NCI-H526 (cell line): ENCODE measurements around the gene TSPAN17.
A peak's percentile ranks its signal among the peaks of the same experiment; 100 is the strongest.

Experiments
- DNase-seq, 2 experiments: peaks; one replicate each; lab custom pipeline; 2025; lab: John Stamatoyannopoulos, UW

TSPAN17 gene

DNA sequence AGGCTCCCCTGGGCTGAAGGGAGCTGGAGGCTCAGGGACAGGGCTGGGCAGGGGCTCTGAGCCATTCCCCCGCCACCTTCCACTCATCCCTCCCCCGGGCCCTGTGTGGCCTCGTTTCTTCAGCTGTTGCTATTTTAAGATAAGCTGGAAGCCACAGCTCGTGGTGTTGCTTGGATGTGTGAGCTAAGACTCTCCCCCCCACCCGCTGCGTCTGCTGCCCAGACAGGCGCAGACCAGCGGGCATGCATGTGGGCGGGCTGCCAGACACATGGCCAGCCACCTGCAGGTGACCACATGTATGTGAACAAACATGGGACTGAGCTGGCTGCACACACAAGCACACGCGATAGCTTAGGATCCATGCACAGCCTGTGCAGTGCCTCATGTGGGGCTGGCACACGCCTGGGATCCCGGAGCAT lies 25.6 kb upstream of the TSPAN17 start:
- DNase-seq, result no peak

DNA sequence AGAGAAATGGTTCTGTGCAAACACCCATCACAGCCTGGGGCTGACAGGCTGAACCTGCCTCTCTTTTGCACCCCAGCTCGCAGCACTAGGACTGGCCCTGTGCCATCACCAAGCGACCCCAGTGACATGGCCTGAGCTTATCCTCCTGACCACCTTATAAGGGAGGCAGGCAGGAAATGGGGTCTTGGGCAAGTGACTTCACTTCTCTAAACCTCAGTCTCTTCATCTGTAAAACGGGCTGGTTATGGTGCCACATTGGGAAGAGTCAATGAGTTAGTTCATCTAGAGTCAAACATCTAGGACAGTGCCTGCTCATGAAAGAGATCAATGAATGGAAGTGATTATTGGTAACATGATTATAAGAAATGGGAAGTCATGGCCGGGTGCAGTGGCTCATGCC lies 23.1 kb upstream of the TSPAN17 start:
- DNase-seq, result no peak

DNA sequence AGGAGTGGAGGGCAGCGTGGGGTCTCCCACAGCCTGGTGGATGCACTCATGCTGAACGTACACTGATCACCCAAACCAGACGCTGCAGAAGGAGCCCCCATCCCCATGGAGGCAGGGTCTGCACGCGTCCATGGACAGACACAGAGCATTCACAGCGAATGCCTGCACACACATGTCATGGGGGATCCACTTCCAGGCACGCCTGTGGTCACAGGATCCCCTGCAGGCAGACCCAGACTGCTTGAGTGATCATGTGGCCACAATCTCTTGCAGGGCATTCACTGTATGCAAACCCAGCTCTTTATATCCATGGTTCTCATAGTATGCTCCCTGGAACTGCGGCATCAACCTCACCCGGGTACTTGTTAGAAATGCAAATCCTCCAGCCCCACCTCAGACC lies 22.3 kb upstream of the TSPAN17 start:
- DNase-seq, result peak; percentile 87

DNA sequence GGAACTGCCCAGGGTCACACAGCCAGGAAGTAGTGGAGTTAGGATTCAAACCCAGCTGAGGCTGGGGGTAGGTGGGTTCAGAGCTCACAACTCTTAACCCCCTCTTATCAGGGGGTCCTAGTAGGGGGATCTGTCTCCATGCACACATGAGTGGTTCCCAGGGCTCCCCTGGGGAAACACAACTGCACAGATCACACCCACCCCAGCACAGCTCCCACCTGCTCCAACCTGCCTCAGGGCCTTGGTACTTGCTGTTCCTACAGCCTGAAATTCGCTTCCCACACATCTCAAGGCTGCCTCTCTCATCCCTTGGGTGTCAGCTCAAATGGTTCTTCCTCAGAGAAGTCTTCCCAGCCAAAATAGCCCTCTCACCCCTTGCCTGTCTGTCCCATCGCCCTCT lies 21.8 kb upstream of the TSPAN17 start:
- no peak for DNase-seq

DNA sequence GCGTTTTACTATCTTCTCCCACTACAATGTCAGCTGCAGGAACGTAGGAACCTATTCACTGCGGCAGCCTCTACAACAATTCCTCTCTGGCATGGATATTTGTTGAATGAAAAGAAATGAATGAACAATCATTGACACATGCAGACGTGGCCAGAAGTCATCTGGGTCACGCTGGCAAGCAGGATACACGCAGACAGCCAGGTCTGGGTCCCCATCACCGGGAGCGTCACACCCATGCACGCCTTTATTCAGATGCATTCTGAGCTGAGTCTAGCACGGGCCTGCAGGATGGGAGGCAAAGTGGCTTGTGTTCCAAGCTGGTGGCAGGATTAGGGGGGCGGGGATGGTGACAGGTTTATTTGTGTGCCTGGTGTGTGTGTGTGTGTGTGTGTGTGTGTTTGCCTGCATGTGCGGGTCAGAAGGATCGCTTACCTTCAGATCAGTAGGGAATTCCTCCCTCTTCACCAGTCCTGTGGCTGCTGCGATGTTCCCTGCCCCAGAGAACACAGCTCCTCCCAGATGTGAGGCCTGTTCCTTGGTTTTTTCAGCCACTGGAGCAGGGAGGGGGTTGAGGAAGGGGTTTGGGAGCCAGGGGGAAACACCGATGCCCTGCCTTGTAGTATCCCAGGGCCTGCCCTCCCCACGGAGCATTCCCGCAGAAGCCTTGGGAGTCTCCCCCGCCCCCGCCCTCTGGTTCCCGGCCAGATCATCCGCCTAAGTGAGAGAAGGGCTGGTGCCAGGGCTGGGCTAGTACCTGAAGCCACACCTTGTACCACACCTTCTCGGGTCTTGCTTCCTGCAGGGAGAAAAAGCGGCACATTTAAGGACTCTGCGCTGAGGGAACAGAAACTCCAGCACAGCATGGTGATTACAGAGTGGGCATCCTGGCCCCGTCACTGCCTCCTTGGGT lies 21.1 kb upstream of the TSPAN17 start:
- no peak for DNase-seq

DNA sequence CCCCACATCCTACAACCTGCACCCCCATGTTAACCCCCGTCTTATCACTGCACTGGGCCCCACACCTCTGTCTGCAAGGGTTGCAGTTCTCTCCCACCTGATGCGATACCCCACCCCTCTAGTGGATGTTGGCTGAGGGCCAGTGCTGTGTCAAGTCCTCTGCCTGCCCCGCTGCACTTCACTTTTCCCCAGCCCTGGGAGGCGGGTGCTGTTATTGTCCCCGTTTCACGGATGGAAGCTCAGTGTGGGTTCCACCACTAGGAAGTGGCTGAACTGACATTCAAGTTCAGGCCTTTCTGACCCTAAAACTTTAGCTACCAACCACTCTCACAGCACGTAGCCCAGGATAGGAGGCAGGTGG lies 20.4 kb upstream of the TSPAN17 start:
- DNase-seq, result no peak

GRCh38 chr5:176627582-176627981 lies 19.7 kb upstream of the TSPAN17 start:
- DNase-seq, result no peak

- DNase-seq, result peak in 1 of 2 experiments; percentile 15
Measured at GRCh38 chr5:176628406-176629228, 18.7 kb upstream of the TSPAN17 start.

DNA sequence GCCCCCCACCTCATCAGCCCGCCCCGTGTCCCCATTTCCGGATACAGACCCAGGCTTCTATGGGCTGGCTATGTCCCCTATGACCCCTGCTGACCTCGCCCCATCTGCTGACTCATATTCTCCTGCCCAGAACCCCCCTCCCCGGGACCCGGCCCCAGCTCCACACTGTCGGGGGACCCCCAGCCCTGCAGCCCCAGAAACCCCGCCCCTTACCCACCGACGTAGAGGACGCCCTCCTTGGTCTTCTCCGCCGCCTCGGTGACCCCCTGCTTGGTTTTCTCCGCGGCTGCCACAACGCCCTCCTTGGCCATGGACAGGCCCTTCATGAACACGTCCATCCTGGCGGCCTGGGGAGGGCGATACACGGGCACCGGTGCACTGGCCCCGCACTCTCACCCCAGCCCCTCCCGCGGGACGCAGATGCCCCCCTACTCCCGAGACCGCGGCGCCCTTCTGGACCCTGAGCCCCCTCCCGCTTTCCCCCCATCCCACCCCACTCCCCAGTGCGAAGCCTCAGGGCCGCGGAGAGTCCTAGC lies 17.9 kb upstream of the TSPAN17 start:
- no peak for DNase-seq

DNA sequence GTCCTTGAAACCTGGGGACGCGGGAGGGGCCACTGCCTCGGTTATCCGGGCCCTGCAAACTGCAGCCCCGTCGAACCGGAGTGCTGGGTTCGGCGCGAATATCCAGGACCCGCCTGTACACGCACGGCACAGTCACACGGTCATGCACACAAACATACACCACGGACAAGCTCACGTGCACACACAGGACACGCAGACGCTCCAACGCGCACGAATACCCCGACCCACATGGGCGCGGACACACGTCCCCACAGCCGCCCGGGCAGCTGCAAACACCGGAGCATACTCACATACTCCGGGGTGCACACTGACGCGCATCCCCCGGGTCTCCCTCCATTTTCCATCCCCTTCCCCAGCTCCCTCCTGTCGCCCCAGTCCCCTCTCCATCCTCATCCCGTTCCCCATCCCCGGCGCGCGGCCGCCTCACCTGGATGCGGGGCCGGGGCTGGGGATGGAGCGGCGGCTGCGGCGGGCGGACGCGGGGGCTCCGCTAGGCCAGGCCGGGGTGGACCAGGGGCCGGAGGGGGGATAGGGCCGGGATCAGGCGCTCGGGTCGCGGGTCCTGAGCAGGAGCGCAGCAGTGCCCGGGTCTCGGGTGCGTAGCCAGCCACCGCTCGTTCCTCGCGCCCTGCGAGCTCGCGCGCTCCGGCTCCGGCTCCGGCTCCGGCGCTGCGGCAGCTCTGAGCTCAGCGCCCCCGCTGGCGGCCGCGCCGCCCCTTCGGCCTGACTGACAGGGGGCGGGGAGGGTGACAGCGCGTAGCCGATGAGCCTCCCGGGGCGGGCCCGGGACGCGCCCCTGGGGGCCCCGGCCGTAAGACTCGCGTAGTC lies 17.2 kb upstream of the TSPAN17 start, which contains the start of the genes EIF4E1B and SNCB:
Gene EIF4E1B, plus strand, starts transcription at position 823 of the 828 bp plus-strand sequence. CDS start 12,113 bp downstream, outside the sequence.
Gene SNCB, minus strand, starts transcription at position 682 of the 828 bp plus-strand sequence. CDS start 880 bp downstream, outside the sequence.
- DNase-seq, result peak in 1 of 2 experiments; percentile 67

- DNase-seq, result no peak
Measured at GRCh38 chr5:176630681-176631222, 16.5 kb upstream of the TSPAN17 start.

- DNase-seq, result no peak
Measured at GRCh38 chr5:176631383-176632200, 15.7 kb upstream of the TSPAN17 start.

DNA sequence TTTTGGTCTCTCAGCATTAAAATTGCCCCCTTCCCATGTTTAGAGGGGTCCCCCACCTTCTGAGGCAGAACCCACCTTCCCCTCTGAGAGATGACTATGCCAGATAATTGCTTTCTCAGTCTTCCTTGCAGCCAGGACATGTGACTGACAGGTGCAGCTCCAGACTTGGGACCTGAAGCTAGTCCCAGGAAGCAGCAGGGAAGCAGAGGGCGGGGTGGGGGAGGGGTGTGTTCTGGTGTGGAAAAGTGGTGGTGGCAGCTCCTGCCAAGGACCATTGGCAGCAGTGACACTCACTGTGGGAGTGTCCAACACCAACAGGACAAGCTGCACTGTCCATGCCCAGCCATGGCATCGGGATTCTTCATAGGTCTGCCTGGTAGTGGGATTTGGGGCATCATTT lies 14.5 kb upstream of the TSPAN17 start:
- DNase-seq, result no peak

DNA sequence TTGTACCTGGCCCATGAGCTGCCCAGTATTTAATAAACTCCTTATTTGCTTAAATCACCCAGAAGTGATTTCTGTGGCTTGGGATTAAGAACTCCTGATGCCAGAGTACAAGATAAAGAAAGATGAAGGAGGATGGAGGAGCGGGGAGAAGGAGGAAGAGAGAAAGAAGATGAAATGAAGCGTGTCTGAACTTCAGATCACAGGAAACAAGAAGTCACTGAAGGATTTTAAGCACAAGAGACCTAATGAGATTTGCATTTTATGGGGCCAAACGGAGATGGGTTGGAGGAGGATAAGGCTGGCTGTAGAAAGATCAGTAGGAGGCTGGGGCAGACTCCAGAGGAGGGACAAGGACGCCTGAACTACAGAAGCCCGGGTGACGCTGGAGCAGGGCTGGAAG lies 13.7 kb upstream of the TSPAN17 start:
- no peak for DNase-seq

GRCh38 chr5:176636426-176636825 lies 10.9 kb upstream of the TSPAN17 start:
- no peak for DNase-seq

DNA sequence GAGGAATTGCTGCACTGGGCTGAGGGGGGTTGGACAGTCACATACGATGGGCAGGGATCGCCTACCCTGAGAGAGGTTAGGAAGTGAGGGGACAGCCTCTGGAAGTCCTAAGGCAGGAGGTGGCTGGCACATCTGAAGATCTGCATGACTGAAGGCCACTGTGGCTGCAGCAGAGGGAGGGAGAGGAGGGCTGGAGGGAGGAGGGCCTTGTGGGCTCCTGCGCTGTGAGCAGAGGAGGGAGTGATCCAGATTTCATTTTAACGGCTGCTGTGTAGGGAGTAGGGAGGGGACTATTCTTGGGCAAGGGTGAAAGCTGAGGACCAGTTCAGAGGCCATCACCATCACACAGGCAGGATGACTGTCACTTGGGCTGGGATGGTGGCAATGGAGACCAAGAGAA lies 9.7 kb upstream of the TSPAN17 start:
- no peak for DNase-seq

GRCh38 chr5:176638437-176638836 lies 8.8 kb upstream of the TSPAN17 start:
- no peak for DNase-seq

GRCh38 chr5:176639208-176639607 lies 8.1 kb upstream of the TSPAN17 start:
- no peak for DNase-seq

DNA sequence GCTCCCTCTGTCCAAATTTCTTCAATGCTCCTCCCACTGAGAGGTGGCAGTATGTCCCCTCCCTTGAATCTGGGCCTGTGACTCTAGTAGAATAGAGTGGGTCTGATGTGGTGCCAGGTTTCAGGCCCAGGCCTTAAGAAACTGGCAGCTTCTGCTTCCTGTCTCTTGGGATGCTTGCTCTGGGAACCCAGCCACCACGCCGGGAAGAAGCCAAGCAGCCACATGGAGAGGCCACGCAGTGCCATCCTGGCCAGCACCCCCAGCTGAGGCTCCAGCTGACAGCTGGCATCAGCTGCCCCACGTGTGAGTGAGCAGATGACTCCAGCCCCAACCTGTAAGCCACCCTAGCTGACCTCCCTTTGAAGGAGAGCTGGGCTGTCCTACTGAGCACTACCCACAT lies 7.3 kb upstream of the TSPAN17 start:
- DNase-seq, result no peak

- DNase-seq, result no peak
Measured at GRCh38 chr5:176640616-176641015, 6.7 kb upstream of the TSPAN17 start.
